ENCODE results near the gene ATP6V1G1.

Gene ATP6V1G1

GRCh38 chr9:114570742-114571141 is 16.8 kb upstream of the ATP6V1G1 start:
- DNase-seq: no peak
- Histone ChIP-seq H4K20me1 (ENCODE audit: insufficient read depth, low read length) (no peaks in the 10 kb centered on the region), H3K9me3 (replicated peaks; ENCODE audit: insufficient read depth, low read length) (no peaks in the 10 kb centered on the region), H3K27ac (ENCODE audit: low read length) (no peak overlapping the region), H3K36me3 (replicated peaks; ENCODE audit: insufficient read depth, low read length) (no peaks in the 10 kb centered on the region), H3K79me2 (ENCODE audit: low read length) (no peaks in the 10 kb centered on the region), H3K9me2 (replicated peaks; ENCODE audit: insufficient read depth, low read length) (no peaks in the 10 kb centered on the region), H3K4me1 (ENCODE audit: low read length) (no peaks in the 10 kb centered on the region), H3F3A (ENCODE audit: insufficient read depth, low read length) (no peaks in the 10 kb centered on the region), H2AFZ (ENCODE audit: low read length) (no peak overlapping the region), H3K4me2 (ENCODE audit: low read depth, low read length) (no peak overlapping the region), H3K9ac (ENCODE audit: low read length) (no peak overlapping the region), H3K27me3 (replicated peaks; ENCODE audit: insufficient read depth, low read length) (no peaks in the 10 kb centered on the region), H3K4me3 (ENCODE audit: low read length) (no peak overlapping the region)
- no peak for TF ChIP-seq CTCF (IDR thresholded peaks at IDR 0.05; ENCODE audit: low read length)
- no peak for TF ChIP-seq EZH2 (optimal IDR thresholded peaks at IDR 0.05; ENCODE audit: low read depth, low read length)
- TF ChIP-seq EZH2phosphoT487 (IDR thresholded peaks at IDR 0.05; ENCODE audit: low read length): no peak

GRCh38 chr9:114571391-114571790 is 16.2 kb upstream of the ATP6V1G1 start:
- H4K20me1 ChIP-seq (ENCODE audit: insufficient read depth, low read length): no peaks in the 10 kb centered on the region
- no peaks in the 10 kb centered on the region for H3K36me3 ChIP-seq (replicated peaks; ENCODE audit: insufficient read depth, low read length)
- no peak overlapping the region for H3K9ac ChIP-seq (ENCODE audit: low read length)
- TF ChIP-seq EZH2phosphoT487 (IDR thresholded peaks at IDR 0.05; ENCODE audit: low read length) (no peak), EZH2 (optimal IDR thresholded peaks at IDR 0.05; ENCODE audit: low read depth, low read length) (no peak), CTCF (IDR thresholded peaks at IDR 0.05; ENCODE audit: low read length) (no peak)
- no peak overlapping the region for H3K27ac ChIP-seq (ENCODE audit: low read length)
- H3F3A ChIP-seq (ENCODE audit: insufficient read depth, low read length): no peaks in the 10 kb centered on the region
- H3K4me3 ChIP-seq (ENCODE audit: low read length): no peak overlapping the region
- H3K4me2 ChIP-seq (ENCODE audit: low read depth, low read length): no peak overlapping the region
- no peak overlapping the region for H2AFZ ChIP-seq (ENCODE audit: low read length)
- no peaks in the 10 kb centered on the region for H3K27me3 ChIP-seq (replicated peaks; ENCODE audit: insufficient read depth, low read length)
- DNase-seq: no peak
- H3K9me2 ChIP-seq (replicated peaks; ENCODE audit: insufficient read depth, low read length): no peaks in the 10 kb centered on the region
- H3K4me1 ChIP-seq (ENCODE audit: low read length): no peaks in the 10 kb centered on the region
- H3K9me3 ChIP-seq (replicated peaks; ENCODE audit: insufficient read depth, low read length): no peaks in the 10 kb centered on the region
- no peaks in the 10 kb centered on the region for H3K79me2 ChIP-seq (ENCODE audit: low read length)

- Histone ChIP-seq H2AFZ (ENCODE audit: low read length) (no peak overlapping the region), H3K27ac (ENCODE audit: low read length) (no peak overlapping the region), H3K4me3 (ENCODE audit: low read length) (no peak overlapping the region), H3K9me3 (replicated peaks; ENCODE audit: insufficient read depth, low read length) (no peaks in the 10 kb centered on the region), H4K20me1 (ENCODE audit: insufficient read depth, low read length) (no peaks in the 10 kb centered on the region), H3F3A (ENCODE audit: insufficient read depth, low read length) (no peaks in the 10 kb centered on the region), H3K27me3 (replicated peaks; ENCODE audit: insufficient read depth, low read length) (no peaks in the 10 kb centered on the region), H3K4me1 (ENCODE audit: low read length) (no peaks in the 10 kb centered on the region), H3K79me2 (ENCODE audit: low read length) (no peaks in the 10 kb centered on the region), H3K9ac (ENCODE audit: low read length) (no peak overlapping the region), H3K36me3 (replicated peaks; ENCODE audit: insufficient read depth, low read length) (no peaks in the 10 kb centered on the region), H3K4me2 (ENCODE audit: low read depth, low read length) (no peak overlapping the region), H3K9me2 (replicated peaks; ENCODE audit: insufficient read depth, low read length) (no peaks in the 10 kb centered on the region)
- no peak for DNase-seq
- no peak for TF ChIP-seq EZH2phosphoT487 (IDR thresholded peaks at IDR 0.05; ENCODE audit: low read length)
- no peak for TF ChIP-seq CTCF (IDR thresholded peaks at IDR 0.05; ENCODE audit: low read length)
- TF ChIP-seq EZH2 (optimal IDR thresholded peaks at IDR 0.05; ENCODE audit: low read depth, low read length): no peak
Measured at GRCh38 chr9:114572199-114572598, 15.4 kb upstream of the ATP6V1G1 start.

Measured in MM.1S (cell line).